Stimulated activated naive B cell treated with anti-CD40 and anti-IgM and Interleukin-4, amounts not matched to agents 10 μg/mL and 1 μg/mL and 100 μg/mL, for 72 hours (primary cell): ENCODE results near the gene NCAM2.
A peak's percentile ranks its signal among the peaks of the same experiment; 100 is the strongest.

ENCODE experiments used
- ATAC-seq, 2 donors: fragments of 150-1000 bp; cut with Tn5 transposase; replicated peaks; 2 replicates each; pipeline ENCODE4 v1.10.0; 2021; ENCODE audit warnings: moderate library complexity in 1 of 2
- DNase-seq: peaks from one replicate; pipeline ENCODE4 v3.0.0; 2021
- H3K27ac Mint-ChIP-seq: one replicate; pipeline ENCODE4 v1.8.0; 2022; ENCODE audit warnings: mild to moderate bottlenecking, mixed read lengths
- H3K27me3 Mint-ChIP-seq, 2 donors: one replicate each; pipeline ENCODE4 v1.8.0; 2022; ENCODE audit warnings: mixed read lengths in 2 of 2
- H3K36me3 Mint-ChIP-seq, 2 donors: one replicate each; pipeline ENCODE4 v1.8.0; 2022; ENCODE audit warnings: mixed read lengths in 2 of 2, mild to moderate bottlenecking in 1 of 2
- H3K4me1 Mint-ChIP-seq, 2 donors: one replicate each; pipeline ENCODE4 v1.8.0; 2022; ENCODE audit warnings: mixed read lengths in 2 of 2, mild to moderate bottlenecking in 1 of 2
- H3K4me3 Mint-ChIP-seq, 2 donors: one replicate each; pipeline ENCODE4 v1.8.0; 2022; ENCODE audit warnings: mild to moderate bottlenecking in 2 of 2, mixed read lengths in 2 of 2, moderate library complexity in 1 of 2
- H3K9me3 Mint-ChIP-seq, 2 donors: one replicate each; pipeline ENCODE4 v1.8.0; 2022; ENCODE audit warnings: mixed read lengths in 2 of 2, mild to moderate bottlenecking in 1 of 2

NCAM2 gene

DNA sequence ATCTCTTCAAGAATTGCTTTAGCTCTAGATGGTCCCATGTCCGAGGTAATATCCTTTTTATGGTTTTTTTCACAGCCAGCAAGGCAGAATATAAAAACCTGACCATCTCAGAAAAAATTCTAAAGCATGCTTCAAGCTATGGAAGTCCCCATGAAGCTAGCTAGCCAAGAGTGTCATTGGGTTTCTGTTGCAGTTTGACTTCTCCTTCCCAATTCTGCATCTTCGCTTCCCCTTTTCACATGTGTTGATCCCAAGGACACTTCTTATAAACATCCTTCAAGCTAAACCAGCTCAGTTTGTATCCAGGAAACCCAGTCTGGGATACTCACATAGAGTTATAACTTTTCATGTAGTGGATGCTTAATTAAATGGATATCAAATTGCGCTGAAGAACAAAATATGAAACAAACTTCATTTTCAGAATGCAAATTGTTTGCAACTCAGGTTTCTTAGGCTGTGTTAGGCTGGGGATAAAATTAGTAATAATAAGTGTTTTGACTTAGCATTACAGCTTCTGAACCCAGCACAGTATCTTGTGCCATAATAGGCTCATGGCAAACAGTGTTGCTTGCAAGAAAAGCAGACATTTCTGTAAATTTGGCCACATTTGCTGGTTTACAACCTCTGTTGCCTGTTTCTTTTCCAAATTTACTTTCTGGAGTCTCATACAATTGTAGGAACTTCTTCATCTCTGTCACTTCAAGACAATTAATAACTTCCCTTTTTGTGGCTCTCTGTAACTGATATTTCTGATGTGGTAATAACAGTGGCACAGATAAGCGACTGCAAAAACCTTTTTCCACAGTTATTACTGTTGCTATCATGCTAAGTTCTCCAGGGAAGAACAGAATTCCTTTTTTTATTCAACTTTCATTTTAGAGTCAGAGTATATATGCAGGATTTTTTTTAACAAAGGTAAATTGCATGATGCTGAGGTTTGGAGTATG lies 53.2 kb downstream of the NCAM2 start:
- DNase-seq (no peak), ATAC-seq (peak; percentile 65 to 79)
- Mint-ChIP-seq H3K27ac (no peak overlapping the region), H3K9me3 (peaks cover 0 to 2% of the 10 kb centered on the region in 2 donors), H3K27me3 (no peaks in the 10 kb centered on the region), H3K4me1 (no peaks in the 10 kb centered on the region), H3K4me3 (no peak overlapping the region), H3K36me3 (no peaks in the 10 kb centered on the region)

DNA sequence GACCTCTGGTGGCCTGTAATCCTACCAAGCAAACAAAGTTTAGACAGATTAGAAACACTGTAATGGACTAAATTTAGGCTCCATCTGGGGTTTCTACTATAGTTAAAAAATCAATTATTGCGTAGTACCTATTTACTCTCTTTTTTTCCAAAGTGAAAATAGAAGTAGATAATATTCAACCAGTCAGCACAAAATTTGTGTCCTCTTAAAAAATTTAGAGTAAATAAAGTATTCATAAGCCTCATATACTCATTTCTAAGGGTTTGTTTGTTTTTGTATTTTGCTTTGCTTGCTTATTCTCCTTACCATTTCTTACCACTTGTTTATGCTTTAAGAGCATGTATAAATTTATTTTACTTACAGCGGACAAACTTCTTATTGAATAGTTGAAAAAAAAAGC lies 54.5 kb downstream of the NCAM2 start:
- no peak overlapping the region for H3K27ac Mint-ChIP-seq

DNA sequence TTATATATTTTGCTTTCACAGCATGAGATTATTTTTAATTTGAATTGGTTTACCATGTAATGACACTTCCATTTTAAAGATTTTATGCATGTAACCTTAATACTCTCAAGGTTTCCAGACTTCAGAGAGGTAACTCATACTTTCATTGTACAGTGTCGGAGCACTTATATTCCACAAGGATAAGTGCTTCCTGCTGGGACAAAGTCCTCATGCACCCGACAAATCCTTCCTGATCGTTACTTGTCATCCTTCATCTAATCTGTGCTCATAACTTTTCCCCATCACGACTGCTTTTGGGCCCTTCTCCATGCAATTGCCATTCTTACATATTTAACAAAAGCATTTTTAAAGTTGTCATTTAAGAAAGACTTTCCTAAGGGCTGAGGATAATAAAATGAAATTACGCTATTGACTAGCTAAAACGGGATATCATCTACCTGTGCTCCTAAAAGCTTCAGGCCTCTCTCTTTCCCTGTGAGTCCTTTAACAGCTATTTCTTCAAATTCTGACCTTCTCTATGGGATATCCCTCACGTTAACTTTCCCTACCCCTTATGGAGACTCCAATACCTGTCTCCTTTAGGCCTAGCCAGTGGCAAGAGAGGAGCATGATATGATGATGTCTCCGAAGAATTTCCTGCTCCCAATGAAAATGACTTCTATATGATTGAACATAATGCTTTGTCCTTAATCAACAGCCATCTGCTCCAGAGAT lies 59.3 kb downstream of the NCAM2 start:
- ATAC-seq (no peak), DNase-seq (no peak)
- Mint-ChIP-seq H3K4me1 (no peaks in the 10 kb centered on the region), H3K27ac (no peak overlapping the region), H3K4me3 (no peak overlapping the region), H3K36me3 (no peaks in the 10 kb centered on the region), H3K27me3 (no peaks in the 10 kb centered on the region), H3K9me3 (no peaks in the 10 kb centered on the region)

More for the DNA sequence above, 54.5 kb downstream of the NCAM2 start:
- Mint-ChIP-seq H3K9me3 (peaks cover 0 to 2% of the 10 kb centered on the region in 2 donors), H3K4me1 (no peaks in the 10 kb centered on the region), H3K27me3 (no peaks in the 10 kb centered on the region), H3K36me3 (no peaks in the 10 kb centered on the region), H3K4me3 (no peak overlapping the region)
- no peak for DNase-seq
- no peak for ATAC-seq

DNA sequence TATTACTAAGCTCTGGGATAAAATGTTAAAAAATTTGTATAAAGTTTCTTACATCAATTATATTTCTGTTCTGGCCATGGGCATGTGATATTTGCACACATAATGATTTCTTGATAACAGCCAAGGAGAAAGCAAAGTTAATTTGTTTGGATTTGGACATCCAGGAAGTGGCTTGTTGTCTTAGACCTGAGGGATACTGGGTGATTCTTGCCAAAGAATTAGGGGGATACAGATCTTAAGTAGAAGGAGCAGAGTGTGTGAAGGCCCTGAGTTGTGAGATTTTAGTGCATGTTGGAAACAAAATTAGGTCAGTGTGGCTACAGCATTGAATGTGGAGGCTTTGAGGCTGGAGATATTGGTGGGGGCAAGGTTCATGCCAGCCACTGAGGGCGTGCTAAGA lies 65.6 kb downstream of the NCAM2 start:
- Mint-ChIP-seq H3K27me3 (no peaks in the 10 kb centered on the region), H3K27ac (no peak overlapping the region), H3K36me3 (no peaks in the 10 kb centered on the region), H3K9me3 (no peaks in the 10 kb centered on the region), H3K4me1 (no peaks in the 10 kb centered on the region), H3K4me3 (no peak overlapping the region)
- ATAC-seq (no peak), DNase-seq (no peak)

DNA sequence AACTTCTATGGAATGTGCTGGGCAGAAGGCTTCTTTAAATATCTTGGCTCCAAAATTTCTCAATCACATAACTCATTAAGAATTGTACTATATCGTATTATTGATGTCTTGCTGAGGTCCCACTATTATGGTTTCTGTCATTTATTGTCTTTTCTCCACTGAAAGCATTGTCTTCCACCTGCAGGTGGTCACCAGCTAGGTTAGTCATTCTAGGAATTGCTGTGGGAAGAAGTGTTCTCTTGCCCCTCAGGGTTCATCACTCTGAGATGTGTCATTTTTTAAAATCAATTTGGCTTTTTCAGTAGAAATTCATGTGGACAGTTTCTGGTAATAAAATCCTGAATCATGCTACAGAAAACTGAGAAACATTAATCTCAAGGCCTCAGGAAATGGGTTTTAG lies 66.1 kb downstream of the NCAM2 start:
- Mint-ChIP-seq H3K27me3 (no peaks in the 10 kb centered on the region), H3K27ac (no peak overlapping the region), H3K36me3 (no peaks in the 10 kb centered on the region), H3K4me1 (no peaks in the 10 kb centered on the region), H3K9me3 (no peaks in the 10 kb centered on the region), H3K4me3 (no peak overlapping the region)
- ATAC-seq (no peak), DNase-seq (no peak)

- Mint-ChIP-seq H3K4me1 (no peaks in the 10 kb centered on the region), H3K27ac (no peak overlapping the region), H3K9me3 (no peaks in the 10 kb centered on the region), H3K36me3 (no peaks in the 10 kb centered on the region), H3K4me3 (no peak overlapping the region), H3K27me3 (no peaks in the 10 kb centered on the region)
- DNase-seq (no peak), ATAC-seq (no peak)
These were observed 69.2 kb downstream of the NCAM2 start for GRCh38 chr21:21067375-21067774.

GRCh38 chr21:21074305-21074704 lies 76.1 kb downstream of the NCAM2 start:
- no peak overlapping the region for H3K4me3 Mint-ChIP-seq
- H3K4me1 Mint-ChIP-seq: no peaks in the 10 kb centered on the region
- DNase-seq (no peak), ATAC-seq (no peak)
- no peaks in the 10 kb centered on the region for H3K36me3 Mint-ChIP-seq
- no peak overlapping the region for H3K27ac Mint-ChIP-seq
- H3K27me3 Mint-ChIP-seq: no peaks in the 10 kb centered on the region
- H3K9me3 Mint-ChIP-seq: no peaks in the 10 kb centered on the region

- Mint-ChIP-seq H3K27me3 (no peaks in the 10 kb centered on the region), H3K36me3 (no peaks in the 10 kb centered on the region), H3K27ac (no peak overlapping the region), H3K9me3 (no peaks in the 10 kb centered on the region), H3K4me3 (no peak overlapping the region), H3K4me1 (no peaks in the 10 kb centered on the region)
- ATAC-seq: no peak
- DNase-seq: no peak
These were observed 77.8 kb downstream of the NCAM2 start for GRCh38 chr21:21076051-21076450.

DNA sequence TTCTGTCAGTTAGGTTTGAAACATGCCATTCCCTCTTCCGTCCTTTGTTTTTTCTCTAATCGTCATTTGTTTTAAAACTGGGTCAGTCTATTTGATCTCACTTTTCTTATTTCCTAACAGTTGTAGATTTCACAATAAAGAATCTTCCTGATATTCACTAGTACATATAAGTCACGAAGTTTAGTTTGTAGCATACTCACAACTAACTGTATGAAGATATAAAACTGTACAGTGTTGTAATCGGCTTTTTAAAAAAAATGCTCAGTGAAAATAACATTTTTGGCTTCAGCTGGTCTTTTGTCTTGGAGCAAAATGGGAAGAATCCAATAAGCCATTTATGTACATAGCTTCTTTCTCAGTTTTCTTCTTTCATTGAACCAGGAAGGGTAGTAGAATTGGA lies 78.3 kb downstream of the NCAM2 start:
- Mint-ChIP-seq H3K36me3 (no peaks in the 10 kb centered on the region), H3K4me3 (no peak overlapping the region), H3K9me3 (no peaks in the 10 kb centered on the region), H3K4me1 (no peaks in the 10 kb centered on the region), H3K27ac (no peak overlapping the region), H3K27me3 (no peaks in the 10 kb centered on the region)
- ATAC-seq (no peak), DNase-seq (no peak)

DNA sequence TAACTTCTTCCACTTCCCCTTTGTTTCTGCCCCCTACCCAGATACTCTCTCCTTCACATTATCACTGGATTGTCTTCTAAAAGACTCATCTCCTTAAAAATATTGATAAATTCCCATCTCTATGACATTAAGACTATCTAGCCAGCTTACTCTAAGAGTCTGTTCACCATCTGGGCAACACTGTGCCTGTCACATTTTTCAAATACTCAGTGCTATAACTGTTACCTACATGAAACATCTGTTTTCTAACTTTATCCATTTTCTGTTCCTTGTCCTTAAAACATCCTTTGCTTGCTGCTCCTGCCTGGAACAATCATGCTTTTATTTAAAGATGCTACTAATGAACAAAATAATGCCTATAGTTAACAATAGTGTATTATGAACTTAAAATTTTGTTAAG lies 81.4 kb downstream of the NCAM2 start:
- no peak overlapping the region for H3K4me3 Mint-ChIP-seq
- H3K4me1 Mint-ChIP-seq: no peaks in the 10 kb centered on the region
- no peaks in the 10 kb centered on the region for H3K36me3 Mint-ChIP-seq
- no peak overlapping the region for H3K27ac Mint-ChIP-seq
- DNase-seq: no peak
- H3K9me3 Mint-ChIP-seq: no peaks in the 10 kb centered on the region
- H3K27me3 Mint-ChIP-seq: no peaks in the 10 kb centered on the region
- no peak for ATAC-seq

DNA sequence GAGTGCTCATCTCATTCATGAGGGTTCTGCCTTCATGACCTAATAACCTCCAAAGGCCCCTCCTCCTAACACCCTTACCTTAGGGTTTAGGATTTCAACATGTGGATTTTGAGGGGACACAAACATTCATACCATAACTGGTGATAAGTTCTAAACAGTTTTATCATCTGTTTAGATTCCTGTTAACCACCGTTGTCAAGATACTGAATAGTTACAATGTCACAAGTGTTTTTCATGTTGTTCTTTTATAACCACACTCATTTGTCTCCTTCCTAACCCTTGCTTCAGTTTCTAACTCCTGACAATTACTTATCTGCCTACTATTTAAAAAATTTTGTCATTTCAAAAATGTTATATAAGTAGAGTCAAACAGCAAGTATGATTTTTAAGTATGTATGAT lies 86.0 kb downstream of the NCAM2 start:
- Mint-ChIP-seq H3K36me3 (no peaks in the 10 kb centered on the region), H3K4me3 (no peak overlapping the region), H3K27ac (no peak overlapping the region), H3K27me3 (no peaks in the 10 kb centered on the region), H3K4me1 (no peaks in the 10 kb centered on the region), H3K9me3 (no peaks in the 10 kb centered on the region)
- ATAC-seq: no peak
- DNase-seq: no peak

- Mint-ChIP-seq H3K36me3 (no peaks in the 10 kb centered on the region), H3K27me3 (no peaks in the 10 kb centered on the region)
These were observed 87.0 kb downstream of the NCAM2 start for GRCh38 chr21:21085206-21085605.

GRCh38 chr21:21096956-21097355 lies 98.7 kb downstream of the NCAM2 start:
- no peaks in the 10 kb centered on the region for H3K36me3 Mint-ChIP-seq
- H3K27ac Mint-ChIP-seq: no peak overlapping the region
- DNase-seq: no peak
- ATAC-seq: no peak
- H3K4me3 Mint-ChIP-seq: no peak overlapping the region
- no peaks in the 10 kb centered on the region for H3K27me3 Mint-ChIP-seq
- no peaks in the 10 kb centered on the region for H3K4me1 Mint-ChIP-seq
- H3K9me3 Mint-ChIP-seq: no peaks in the 10 kb centered on the region

More at GRCh38 chr21:21085206-21085605, 87.0 kb downstream of the NCAM2 start:
- ATAC-seq (no peak), DNase-seq (no peak)
- Mint-ChIP-seq H3K9me3 (no peaks in the 10 kb centered on the region), H3K4me3 (no peak overlapping the region), H3K27ac (no peak overlapping the region), H3K4me1 (no peaks in the 10 kb centered on the region)

DNA sequence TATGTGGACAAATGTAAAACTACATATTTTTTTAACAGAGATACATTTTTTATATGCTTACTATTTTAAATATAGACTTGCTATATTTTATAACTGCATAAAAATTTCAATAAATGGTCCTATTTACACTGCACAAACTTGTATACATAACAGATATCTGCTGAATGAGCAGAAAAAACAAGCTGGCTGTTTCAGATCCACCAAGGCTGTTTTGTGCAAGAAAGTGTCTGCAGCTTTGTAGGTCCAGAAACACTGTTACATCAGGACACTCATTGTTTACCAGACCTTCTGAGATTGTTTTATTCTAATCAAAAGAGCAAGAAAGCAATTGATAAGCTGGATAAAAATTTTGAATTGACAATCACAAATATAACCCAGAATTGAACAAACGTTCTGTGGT lies 99.3 kb downstream of the NCAM2 start:
- Mint-ChIP-seq H3K27ac (no peak overlapping the region), H3K27me3 (no peaks in the 10 kb centered on the region), H3K9me3 (no peaks in the 10 kb centered on the region), H3K4me3 (no peak overlapping the region), H3K4me1 (no peaks in the 10 kb centered on the region), H3K36me3 (no peaks in the 10 kb centered on the region)
- DNase-seq: no peak
- ATAC-seq: no peak

GRCh38 chr21:21101911-21102310 lies 103.7 kb downstream of the NCAM2 start:
- no peak overlapping the region for H3K27ac Mint-ChIP-seq
- peak; percentile 55 to 69 for ATAC-seq
- no peak overlapping the region for H3K4me3 Mint-ChIP-seq
- no peaks in the 10 kb centered on the region for H3K36me3 Mint-ChIP-seq
- no peaks in the 10 kb centered on the region for H3K27me3 Mint-ChIP-seq
- DNase-seq: no peak
- H3K9me3 Mint-ChIP-seq: no peaks in the 10 kb centered on the region
- H3K4me1 Mint-ChIP-seq: no peaks in the 10 kb centered on the region
